GM20431 (cell line): ENCODE data around the gene DVL1.
"Not testable (repeated sequence)": the region's sequence is repeated elsewhere in the genome, so short reads cannot be mapped to it uniquely, and the experiment has no call there.

Experiments used
- in situ Hi-C: fragments of 300-500 bp; cut with MseI, MboI; formaldehyde crosslinking; loops from one replicate; pipeline ENCODE4 v1.15.0; 2020; ENCODE audit warnings: low sequenced_read_pairs; ENCODE audit not compliant: unreplicated experiment

Gene DVL1

GRCh38 chr1:1373815-1374588 is 24.8 kb upstream of the DVL1 start:
- in situ Hi-C loops, result no loop called here

GRCh38 chr1:1373051-1373814 is 24.0 kb upstream of the DVL1 start:
- in situ Hi-C loops, result no loop called here

- in situ Hi-C loops, result no loop called here
Observed at GRCh38 chr1:1371746-1372711, 22.8 kb upstream of the DVL1 start.

GRCh38 chr1:1371364-1371745 is 22.1 kb upstream of the DVL1 start:
- in situ Hi-C loops, result no loop called here

GRCh38 chr1:1370771-1371300 is 21.6 kb upstream of the DVL1 start:
- in situ Hi-C loops, result no loop called here

GRCh38 chr1:1370094-1370493 is 20.9 kb upstream of the DVL1 start:
- in situ Hi-C loops, result not testable (repeated sequence)

- in situ Hi-C loops, result no loop called here
Observed at GRCh38 chr1:1367315-1367714, 18.1 kb upstream of the DVL1 start.

- in situ Hi-C loops, result no loop called here
Observed at GRCh38 chr1:1366699-1367066, 17.5 kb upstream of the DVL1 start.

- in situ Hi-C loops, result no loop called here
Observed at GRCh38 chr1:1365875-1366698, 16.9 kb upstream of the DVL1 start.

- in situ Hi-C loops, result no loop called here
Observed at GRCh38 chr1:1364266-1364665, 15.0 kb upstream of the DVL1 start.

GRCh38 chr1:1361982-1362423 is 12.8 kb upstream of the DVL1 start:
- in situ Hi-C loops, result no loop called here

- in situ Hi-C loops, result no loop called here
Observed at GRCh38 chr1:1361233-1361981, 12.2 kb upstream of the DVL1 start.

- in situ Hi-C loops, result no loop called here
Observed at GRCh38 chr1:1360506-1361169, 11.4 kb upstream of the DVL1 start.

- in situ Hi-C loops, result no loop called here
Observed at GRCh38 chr1:1359664-1360468, 10.6 kb upstream of the DVL1 start.

GRCh38 chr1:1359308-1359663 is 10.1 kb upstream of the DVL1 start:
- in situ Hi-C loops, result no loop called here

- in situ Hi-C loops, result no loop called here
Observed at GRCh38 chr1:1358433-1359271, 9.4 kb upstream of the DVL1 start, which contains the start of gene MXRA8. TSS of gene MXRA8 (minus strand) at chr1:1358555. CDS start at chr1:1358504, 51 bp downstream.
